H1 (cell line): ENCODE data around the gene KRTAP19-4. TPM values are rescaled to one million over a fixed set of nuclear protein-coding genes. Genes with fewer than 3 reads are reported as not detected.

Experiments
- CTCF ChIA-PET: fragments of 300-600 bp; sonication (Branson Sonifier 250); formaldehyde crosslinking; loops from one replicate; lab custom pipeline; 2021; ENCODE audit not compliant: partially characterized antibody; lab: Charles Lee
- POLR2A ChIA-PET: fragments of 300-600 bp; sonication (Branson Sonifier 250); formaldehyde crosslinking; loops from one replicate; lab custom pipeline; 2021; ENCODE audit warnings: inconsistent platforms; ENCODE audit not compliant: partially characterized antibody; lab: Charles Lee
- DNase-seq, 2 experiments: peaks; one replicate each; pipeline versions ENCODE4 v3.0.0 to v3.0.0-alpha.2; 2010 to 2022; ENCODE audit warnings: low spot score in 2 of 2, low read depth in 1 of 2, mixed read lengths in 1 of 2
- FAIRE-seq: peaks from 2 replicates; lab custom pipeline; 2011; peaks lifted over from hg19 to GRCh38; lab: Jason Lieb, UNC
- H2AFZ ChIP-seq: 2 replicates; pipeline ENCODE4 v1.8.1; 2012; ENCODE audit warnings: low read length, inconsistent platforms
- H2AK5ac ChIP-seq: 2 replicates; pipeline ENCODE4 v1.6.1; 2013; ENCODE audit warnings: low read depth, low read length
- H2BK120ac ChIP-seq: replicated peaks from 2 replicates; pipeline ENCODE3; 2013; ENCODE audit warnings: low read depth, low read length, inconsistent platforms
- H2BK12ac ChIP-seq: 2 replicates; pipeline ENCODE4 v1.6.1; 2013; ENCODE audit warnings: low read depth, low read length
- H2BK15ac ChIP-seq: 2 replicates; pipeline ENCODE4 v1.6.1; 2013; ENCODE audit warnings: low read length
- H2BK20ac ChIP-seq: 2 replicates; pipeline ENCODE4 v1.6.1; 2013; ENCODE audit warnings: low read length
- H2BK5ac ChIP-seq: 2 replicates; pipeline ENCODE4 v1.6.1; 2013; ENCODE audit warnings: low read depth, low read length
- H3K14ac ChIP-seq: 2 replicates; pipeline ENCODE4 v1.6.1; 2013; ENCODE audit warnings: inconsistent platforms; ENCODE audit not compliant: insufficient read length
- H3K18ac ChIP-seq: 2 replicates; pipeline ENCODE4 v1.6.1; 2013; ENCODE audit warnings: low read length; ENCODE audit errors: extremely low read depth
- H3K23ac ChIP-seq: 2 replicates; pipeline ENCODE4 v1.6.1; 2013; ENCODE audit warnings: inconsistent platforms; ENCODE audit not compliant: insufficient read length
- H3K23me2 ChIP-seq: 2 replicates; pipeline ENCODE4 v1.6.1; 2013; ENCODE audit warnings: low read depth, low read length
- H3K27ac ChIP-seq: 2 replicates; pipeline ENCODE4 v1.6.1; 2011; ENCODE audit warnings: low read depth, low read length, inconsistent platforms
- H3K27me3 ChIP-seq, 4 experiments: replicated peaks in 1 of 4; 1 replicate in 1 of 4; 2 replicates in 3 of 4; pipeline versions ENCODE4 v1.6.1 to v1.8.1; 2011 to 2013; ENCODE audit warnings: low read length in 3 of 4, mild to moderate bottlenecking in 3 of 4, inconsistent platforms in 2 of 4, mixed read lengths in 2 of 4, moderate library complexity in 1 of 4; ENCODE audit not compliant: control insufficient read depth in 3 of 4, insufficient read depth in 3 of 4; ENCODE audit errors: extremely low read depth in 1 of 4
- H3K36me3 ChIP-seq, 4 experiments: 2 replicates each; pipeline versions ENCODE4 v1.6.1 to v1.8.1; 2011 to 2013; ENCODE audit warnings: mild to moderate bottlenecking in 4 of 4, low read length in 3 of 4, moderate library complexity in 2 of 4, control low read depth in 1 of 4, inconsistent platforms in 1 of 4; ENCODE audit not compliant: insufficient read depth in 4 of 4, control insufficient read depth in 2 of 4
- H3K4ac ChIP-seq: replicated peaks from 2 replicates; pipeline ENCODE3; 2013; ENCODE audit warnings: low read length, low read depth, mixed read lengths, inconsistent platforms; ENCODE audit not compliant: insufficient read length
- H3K4me1 ChIP-seq, 4 experiments: replicated peaks in 1 of 4; 1 replicate in 1 of 4; 2 replicates in 3 of 4; pipeline versions ENCODE4 v1.6.1 to v1.8.1; 2011 to 2013; ENCODE audit warnings: low read length in 3 of 4, inconsistent platforms in 2 of 4, mixed read lengths in 1 of 4; ENCODE audit not compliant: insufficient read depth in 4 of 4, control insufficient read depth in 3 of 4
- H3K4me2 ChIP-seq, 2 experiments: 2 replicates each; pipeline versions ENCODE4 v1.6.1 to v1.8.1; 2011 to 2013; ENCODE audit warnings: low read depth in 2 of 2, low read length in 2 of 2, control low read depth in 1 of 2, inconsistent platforms in 1 of 2, mild to moderate bottlenecking in 1 of 2; ENCODE audit not compliant: insufficient read depth in 1 of 2
- H3K4me3 ChIP-seq, 4 experiments: fragments of 200-600, 300-600 bp in 1 of 4; sonication (generic), shearing (Covaris generic), sonication (Bioruptor Twin) in 1 of 4; 2 replicates each; pipeline versions ENCODE4 v1.5.1 to v1.8.1; 2011 to 2016; ENCODE audit warnings: low read length in 4 of 4, low read depth in 3 of 4, control low read depth in 2 of 4, inconsistent platforms in 2 of 4, mild to moderate bottlenecking in 2 of 4, mixed read lengths in 1 of 4, moderate library complexity in 1 of 4; ENCODE audit not compliant: insufficient read depth in 2 of 4; ENCODE audit errors: extremely low read depth in 1 of 4
- H3K56ac ChIP-seq: replicated peaks from 2 replicates; pipeline ENCODE3; 2013; ENCODE audit warnings: low read depth, mild to moderate bottlenecking, mixed read lengths, low read length, inconsistent platforms; ENCODE audit not compliant: insufficient read length
- H3K79me1 ChIP-seq: 2 replicates; pipeline ENCODE4 v1.6.1; 2013; ENCODE audit warnings: low read depth, low read length, control low read depth
- H3K79me2 ChIP-seq, 2 experiments: 2 replicates each; pipeline versions ENCODE4 v1.6.1 to v1.8.1; 2012 to 2013; ENCODE audit warnings: low read length in 2 of 2, mild to moderate bottlenecking in 2 of 2, inconsistent platforms in 1 of 2; ENCODE audit not compliant: insufficient read depth in 2 of 2, control insufficient read depth in 1 of 2
- H3K9ac ChIP-seq, 4 experiments: replicated peaks in 1 of 4; 1 replicate in 1 of 4; 2 replicates in 3 of 4; pipeline versions ENCODE4 v1.6.1 to v1.8.1; 2011 to 2013; ENCODE audit warnings: low read depth in 3 of 4, low read length in 3 of 4, control low read depth in 2 of 4, mild to moderate bottlenecking in 2 of 4, moderate library complexity in 2 of 4, inconsistent platforms in 1 of 4; ENCODE audit errors: extremely low read depth in 1 of 4
- H3K9me3 ChIP-seq, 2 experiments: 2 replicates each; pipeline versions ENCODE4 v1.6.1 to v1.8.1; 2012 to 2013; ENCODE audit warnings: mild to moderate bottlenecking in 2 of 2, moderate library complexity in 2 of 2, control low read depth in 1 of 2, inconsistent platforms in 1 of 2, low read depth in 1 of 2, low read length in 1 of 2, mixed read lengths in 1 of 2; ENCODE audit not compliant: insufficient read depth in 2 of 2
- H4K20me1 ChIP-seq, 2 experiments: replicated peaks in 1 of 2; 2 replicates each; pipeline versions ENCODE3 to v1.8.1; 2011 to 2013; ENCODE audit warnings: inconsistent platforms in 2 of 2, low read length in 2 of 2, mild to moderate bottlenecking in 1 of 2; ENCODE audit not compliant: insufficient read depth in 2 of 2, control insufficient read depth in 1 of 2
- H4K5ac ChIP-seq: 2 replicates; pipeline ENCODE4 v1.6.1; 2013; ENCODE audit warnings: low read length, low read depth, mixed read lengths, inconsistent platforms; ENCODE audit not compliant: insufficient read length
- H4K8ac ChIP-seq: 2 replicates; pipeline ENCODE4 v1.8.0; 2013; ENCODE audit warnings: mild to moderate bottlenecking, moderate library complexity, low read length, inconsistent platforms; ENCODE audit not compliant: insufficient read depth; ENCODE audit errors: extremely low read depth
- H4K91ac ChIP-seq: replicated peaks from 2 replicates; pipeline ENCODE3; 2013; ENCODE audit warnings: low read length, mixed read lengths, inconsistent platforms; ENCODE audit not compliant: insufficient read length
- CEBPB ChIP-seq: IDR thresholded peaks from 2 replicates; pipeline ENCODE4 v1.6.1; 2012; ENCODE audit warnings: low read depth, low read length
- CHD1 ChIP-seq: IDR thresholded peaks from 2 replicates; pipeline ENCODE4 v1.6.1; 2012; ENCODE audit warnings: low read depth, low read length, improper control_type of control experiment
- GTF2F1 ChIP-seq: IDR thresholded peaks from 2 replicates; pipeline ENCODE4 v1.6.1; 2012; ENCODE audit warnings: low read depth, low read length, improper control_type of control experiment, borderline replicate concordance
- SP2 ChIP-seq: IDR thresholded peaks from 2 replicates; pipeline ENCODE4 v1.6.1; 2012; ENCODE audit warnings: mild to moderate bottlenecking, low read length, inconsistent platforms
- TAF7 ChIP-seq: optimal IDR thresholded peaks from 2 replicates; pipeline ENCODE3; 2011; ENCODE audit warnings: low read depth, mild to moderate bottlenecking, inconsistent platforms, low read length, moderate library complexity, borderline replicate concordance
- ZNF274 ChIP-seq: IDR thresholded peaks from 2 replicates; pipeline ENCODE4 v1.7.0; 2012; ENCODE audit warnings: low read length, borderline replicate concordance; ENCODE audit errors: extremely low read depth
- WGBS, 2 experiments: shearing (Covaris generic) in 1 of 2; methylation state at CpG; one replicate each; pipeline versions ENCODE4 v1.1.6 to v1.1.7; 2013 to 2015; ENCODE audit warnings: low lambda C conversion rate in 2 of 2, mixed read lengths in 2 of 2, inconsistent platforms in 1 of 2, low coverage in 1 of 2, missing lambda C conversion rate in 1 of 2; ENCODE audit not compliant: insufficient replicate concordance in 2 of 2, insufficient coverage in 1 of 2, insufficient read length in 1 of 2; ENCODE audit errors: extremely low coverage in 1 of 2, missing lambda C conversion rate in 1 of 2; 5-methylcytosine and 5-hydroxymethylcytosine counted together
- polyA plus RNA-seq, 7 experiments: library from polyadenylated mRNA; depleted of rRNA in 3 of 7; stranded (reverse) in 5 of 7; unstranded in 2 of 7; fragments of >200 nt in 5 of 7; fragments of 200-250 nt in 2 of 7; gene quantifications; 1 replicate in 5 of 7; 2 replicates in 1 of 7; 4 replicates in 1 of 7; pipeline versions ENCODE4 v1.2.1 to v1.2.3, GENCODE V29; 2011 to 2013; ENCODE audit warnings: missing spikeins in 2 of 7, mixed read lengths in 2 of 7
- total RNA-seq: library from RNA; stranded (reverse); fragmentation: NEBNext Ultra II Directional; extraction: Animal tissue kit (Norgen Biotek cat#: 25700); gene quantifications from 2 replicates; pipeline ENCODE4 v1.2.1, GENCODE V29; 2021
- TF ChIP-seq, protein P1 (sequence below), 3 experiments: IDR thresholded peaks; 1 replicate in 2 of 3; 2 replicates in 1 of 3; pipeline versions ENCODE4 v1.5.1 to v1.6.1; 2011; ENCODE audit warnings: low read length in 3 of 3, mild to moderate bottlenecking in 3 of 3, inconsistent platforms in 2 of 3, low read depth in 1 of 3, moderate library complexity in 1 of 3; ENCODE audit not compliant: insufficient read depth in 1 of 3; ENCODE audit errors: control extremely low read depth in 1 of 3

KRTAP19-4 gene
- total and polyA plus RNA-seq, 2 of the 8 experiments (the other 6 are each of a cell fraction or from before 2014, with no cell fraction given), result not detected

DNA sequence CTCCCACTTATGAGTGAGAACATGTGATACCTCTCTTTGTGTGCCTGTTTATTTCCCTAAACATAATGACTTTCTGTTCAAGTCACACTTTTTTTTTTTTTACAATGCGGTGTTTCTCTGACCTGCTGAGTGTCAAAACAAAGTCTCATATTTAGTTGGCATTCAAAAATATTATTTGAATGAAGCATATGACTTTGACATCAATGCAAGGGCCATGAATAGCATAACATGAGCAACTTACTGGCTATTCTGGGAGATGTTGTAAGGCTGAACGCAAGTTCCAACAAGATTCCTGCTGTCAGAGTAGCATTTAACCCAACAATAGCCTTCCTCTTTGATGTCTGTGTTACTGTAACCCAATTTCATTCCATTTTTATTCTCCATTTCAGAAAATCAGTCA, 14.8 kb downstream of the KRTAP19-4 start:
- Histone ChIP-seq H3K27me3 (no peaks in the 10 kb centered on the region), H2AFZ (no peak overlapping the region), H4K8ac (no peak overlapping the region), H3K18ac (no peak overlapping the region), H3K9me3 (peaks cover 11% of the 10 kb centered on the region in 2 experiments), H2BK20ac (no peak overlapping the region), H3K4ac (no peak overlapping the region), H3K14ac (no peak overlapping the region), H3K27ac (no peak overlapping the region), H3K56ac (no peak overlapping the region), H2BK120ac (no peak overlapping the region), H2AK5ac (no peak overlapping the region), H2BK15ac (no peak overlapping the region), H3K23me2 (no peaks in the 10 kb centered on the region), H2BK12ac (no peak overlapping the region), H3K4me3 (no peak overlapping the region), H3K79me1 (no peaks in the 10 kb centered on the region), H4K5ac (no peak overlapping the region)
- POLR2A ChIA-PET, result no interaction called here
- no peak for FAIRE-seq
- no peak for TF ChIP-seq GTF2F1
- no peak for TF ChIP-seq CEBPB
- no peak for TF ChIP-seq ZNF274
- TF ChIP-seq TAF7, result no peak
- TF ChIP-seq SP2, result no peak
- TF ChIP-seq, protein P1, sequence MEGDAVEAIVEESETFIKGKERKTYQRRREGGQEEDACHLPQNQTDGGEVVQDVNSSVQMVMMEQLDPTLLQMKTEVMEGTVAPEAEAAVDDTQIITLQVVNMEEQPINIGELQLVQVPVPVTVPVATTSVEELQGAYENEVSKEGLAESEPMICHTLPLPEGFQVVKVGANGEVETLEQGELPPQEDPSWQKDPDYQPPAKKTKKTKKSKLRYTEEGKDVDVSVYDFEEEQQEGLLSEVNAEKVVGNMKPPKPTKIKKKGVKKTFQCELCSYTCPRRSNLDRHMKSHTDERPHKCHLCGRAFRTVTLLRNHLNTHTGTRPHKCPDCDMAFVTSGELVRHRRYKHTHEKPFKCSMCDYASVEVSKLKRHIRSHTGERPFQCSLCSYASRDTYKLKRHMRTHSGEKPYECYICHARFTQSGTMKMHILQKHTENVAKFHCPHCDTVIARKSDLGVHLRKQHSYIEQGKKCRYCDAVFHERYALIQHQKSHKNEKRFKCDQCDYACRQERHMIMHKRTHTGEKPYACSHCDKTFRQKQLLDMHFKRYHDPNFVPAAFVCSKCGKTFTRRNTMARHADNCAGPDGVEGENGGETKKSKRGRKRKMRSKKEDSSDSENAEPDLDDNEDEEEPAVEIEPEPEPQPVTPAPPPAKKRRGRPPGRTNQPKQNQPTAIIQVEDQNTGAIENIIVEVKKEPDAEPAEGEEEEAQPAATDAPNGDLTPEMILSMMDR (IDR thresholded peaks at IDR 0.05; ENCODE audit: control extremely low read depth in 1 of 3, insufficient read depth in 1 of 3, low read depth in 1 of 3, low read length in 3 of 3), result no peak
- no peak for TF ChIP-seq CHD1
- TF ChIP-seq, all 59 proteins: peak for 0
- Histone ChIP-seq H3K4me1 (no peaks in the 10 kb centered on the region), H3K4me2 (no peak overlapping the region), H3K23ac (no peak overlapping the region), H3K9ac (no peak overlapping the region), H3K36me3 (no peaks in the 10 kb centered on the region), H3K79me2 (no peaks in the 10 kb centered on the region), H2BK5ac (no peak overlapping the region), H4K20me1 (no peaks in the 10 kb centered on the region), H4K91ac (no peak overlapping the region)
- no peak for DNase-seq
- WGBS, 2 experiments, result 89% methylated on average over 2 of the region's 2 CpGs; no CpG with 5 or more reads in 1 of the 2 experiments
- CTCF ChIA-PET, result no interaction called here
